Cortex of kidney (tissue), 1 donor: Measurements from ENCODE around the gene RNF13.
"Not testable (repeated sequence)": the region's sequence is repeated elsewhere in the genome, so short reads cannot be mapped to it uniquely, and the experiment has no call there.

Source experiments
- DNase-seq: peaks from one replicate; lab custom pipeline; 2025; lab: John Stamatoyannopoulos, UW

RNF13 gene

DNA sequence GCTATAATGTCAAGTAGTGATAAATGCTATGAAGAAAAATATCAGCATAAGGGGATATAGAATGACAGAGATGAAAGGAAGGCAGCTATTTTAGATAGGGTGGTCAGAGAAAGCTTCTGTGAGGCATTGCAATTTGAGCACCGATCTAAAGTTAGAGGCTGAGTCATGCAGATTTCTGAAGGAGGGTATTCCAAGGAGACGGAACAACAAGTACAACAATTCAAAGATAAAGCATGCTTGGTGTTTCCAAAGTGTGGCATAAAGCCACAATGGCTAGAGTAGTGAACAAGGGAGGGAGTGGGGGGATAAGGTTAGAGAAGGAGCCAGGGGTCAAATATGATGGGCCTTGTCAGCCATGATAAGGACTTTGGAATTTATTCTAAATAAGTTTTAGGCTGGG lies 85.8 kb downstream of the RNF13 start:
- no peak for DNase-seq

- no peak for DNase-seq
These were observed 87.3 kb downstream of the RNF13 start for GRCh38 chr3:149900322-149900721.

GRCh38 chr3:149901770-149902169 lies 88.8 kb downstream of the RNF13 start:
- no peak for DNase-seq

- no peak for DNase-seq
These were observed 89.6 kb downstream of the RNF13 start for GRCh38 chr3:149902498-149903139.

GRCh38 chr3:149906036-149906435 lies 93.0 kb downstream of the RNF13 start:
- DNase-seq, result no peak

DNA sequence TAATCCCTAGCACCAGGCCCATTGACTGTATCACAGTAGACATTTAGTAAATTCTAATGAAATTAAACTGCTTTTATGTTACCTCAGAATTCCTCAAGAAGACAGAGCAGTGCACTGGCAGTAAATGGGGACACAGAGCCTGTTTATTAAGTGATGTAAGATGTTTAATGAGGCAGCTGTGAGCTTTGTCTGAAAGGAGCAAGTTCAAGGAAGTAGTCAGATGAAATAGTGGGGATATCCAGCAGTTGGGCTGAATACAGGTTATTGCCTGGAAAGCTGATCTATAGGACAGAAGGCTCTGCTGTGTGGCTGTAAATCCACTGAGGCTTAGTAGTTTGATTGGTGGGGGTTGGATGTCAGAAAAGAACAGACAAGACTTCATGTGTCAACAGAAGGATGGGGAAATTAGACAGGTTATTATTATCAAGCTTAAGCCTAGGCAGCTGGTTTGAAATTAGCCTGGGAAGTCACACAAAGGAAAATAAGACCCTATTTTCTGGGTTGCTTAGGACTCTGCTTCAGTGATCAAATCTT lies 95.5 kb downstream of the RNF13 start:
- no peak for DNase-seq

- DNase-seq, result no peak
These were observed 96.9 kb downstream of the RNF13 start for GRCh38 chr3:149909923-149910322.

GRCh38 chr3:149917124-149917667 lies 104.2 kb downstream of the RNF13 start:
- no peak for DNase-seq

DNA sequence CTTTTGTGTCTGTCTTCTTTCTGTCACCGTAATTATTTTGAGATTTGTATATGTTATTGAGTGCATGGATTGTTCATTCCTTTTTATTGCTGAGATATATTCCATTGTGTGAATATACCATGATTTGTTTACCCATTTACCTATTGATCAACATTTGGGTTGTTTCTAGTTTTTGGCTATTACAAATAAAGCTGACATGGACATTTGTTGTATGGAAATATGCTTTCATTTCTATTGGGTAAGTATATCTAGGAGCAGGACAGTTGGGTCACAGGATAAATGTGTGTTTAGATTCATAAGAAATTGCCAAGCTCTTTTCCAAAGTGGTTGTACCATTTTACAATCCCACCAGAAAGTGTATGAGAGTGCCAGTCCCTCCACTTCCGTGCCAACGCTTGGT lies 106.5 kb downstream of the RNF13 start:
- no peak for DNase-seq

DNA sequence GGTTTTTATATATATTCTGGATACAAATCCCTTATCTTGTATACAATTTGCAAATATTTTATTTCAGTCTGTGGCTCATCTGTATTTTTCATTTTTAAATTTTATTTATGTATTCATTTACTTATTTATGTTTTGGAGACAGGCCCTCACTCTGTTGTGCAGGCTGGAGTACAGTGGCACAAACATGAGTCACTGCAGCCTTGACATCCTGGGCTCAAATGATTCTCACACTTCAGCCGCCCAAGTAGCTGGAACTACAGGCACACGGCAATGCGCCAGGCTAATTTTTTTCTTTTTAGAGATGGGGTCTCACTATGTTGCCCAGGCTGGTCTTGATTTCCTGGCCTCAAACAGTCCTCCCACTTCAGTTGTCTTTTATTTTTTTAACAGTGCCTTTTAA lies 107.1 kb downstream of the RNF13 start:
- no peak for DNase-seq

DNA sequence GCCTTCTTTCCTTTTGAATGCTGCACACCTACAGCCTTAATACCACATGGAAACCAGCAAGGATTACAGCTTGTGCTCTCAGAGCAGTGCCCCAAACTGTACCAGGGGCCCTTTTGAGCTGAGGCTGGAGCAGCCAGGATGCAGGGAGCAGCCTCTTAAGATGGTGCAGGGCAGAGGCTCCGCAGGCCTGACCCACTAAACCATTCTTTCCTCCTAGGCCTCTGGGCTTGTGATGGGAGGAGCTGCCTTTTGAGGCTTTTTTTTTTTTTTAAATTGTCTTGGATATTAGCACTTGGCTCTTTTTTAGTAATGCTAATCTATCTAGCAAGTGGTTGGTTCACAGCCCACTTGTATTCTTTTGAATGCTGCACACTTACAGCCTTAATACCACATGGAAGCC lies 120.0 kb downstream of the RNF13 start:
- no peak for DNase-seq

GRCh38 chr3:149933858-149934257 lies 120.8 kb downstream of the RNF13 start:
- no peak for DNase-seq

- no peak for DNase-seq
These were observed 121.5 kb downstream of the RNF13 start for GRCh38 chr3:149934524-149934923.

GRCh38 chr3:149936812-149937230 lies 123.8 kb downstream of the RNF13 start:
- DNase-seq, result no peak

DNA sequence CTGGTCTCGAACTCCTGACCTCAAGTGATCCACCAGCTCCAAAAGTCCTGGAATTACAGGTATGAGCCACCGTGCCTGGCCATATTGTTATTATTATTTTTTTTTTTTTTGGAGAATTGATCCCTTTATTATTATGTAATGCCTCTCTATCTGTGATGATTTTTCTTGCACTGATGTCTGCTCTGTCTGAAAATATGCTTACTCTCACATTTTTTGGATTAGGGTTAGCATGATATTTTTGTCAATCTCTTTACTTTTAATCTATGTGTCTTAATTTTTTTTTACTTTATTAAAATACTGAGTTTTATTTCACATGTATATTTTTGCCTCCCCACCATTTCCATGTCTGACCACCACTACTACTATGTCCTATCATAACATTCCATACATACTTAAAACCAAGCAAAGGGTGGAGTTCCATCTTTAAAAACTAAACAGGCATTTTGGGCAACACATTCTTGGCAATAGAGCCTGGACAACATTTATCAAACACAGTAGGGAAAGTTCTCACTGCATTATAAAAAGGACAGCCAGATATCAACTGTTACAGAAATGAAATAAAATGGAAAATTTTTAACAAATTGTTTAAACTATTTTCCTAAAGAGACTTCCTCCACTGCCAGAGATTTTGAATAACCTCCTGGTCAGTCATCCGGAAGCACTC lies 125.5 kb downstream of the RNF13 start:
- not testable (repeated sequence) for DNase-seq

GRCh38 chr3:149941186-149941585 lies 128.2 kb downstream of the RNF13 start:
- no peak for DNase-seq

DNA sequence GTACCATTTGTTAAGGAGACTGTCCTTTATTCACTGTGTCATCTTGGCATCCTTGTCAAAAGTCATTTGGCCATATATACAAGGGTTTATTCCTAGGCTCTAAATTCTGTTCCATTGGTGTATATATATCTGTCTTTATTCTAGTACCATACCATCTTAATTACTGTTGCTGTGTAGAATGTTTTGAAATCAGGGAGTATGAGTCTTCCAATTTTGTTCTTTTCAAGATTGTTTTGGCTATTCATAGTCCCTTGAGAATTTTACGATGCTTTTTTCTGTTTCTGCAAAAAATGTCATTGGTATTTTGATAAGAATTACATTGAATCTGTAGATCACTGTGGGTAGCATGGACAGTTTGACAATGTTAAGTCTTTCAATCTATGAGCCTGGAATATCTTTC lies 128.9 kb downstream of the RNF13 start:
- DNase-seq, result no peak

- DNase-seq, result no peak
These were observed 129.4 kb downstream of the RNF13 start for GRCh38 chr3:149942409-149942808.

DNA sequence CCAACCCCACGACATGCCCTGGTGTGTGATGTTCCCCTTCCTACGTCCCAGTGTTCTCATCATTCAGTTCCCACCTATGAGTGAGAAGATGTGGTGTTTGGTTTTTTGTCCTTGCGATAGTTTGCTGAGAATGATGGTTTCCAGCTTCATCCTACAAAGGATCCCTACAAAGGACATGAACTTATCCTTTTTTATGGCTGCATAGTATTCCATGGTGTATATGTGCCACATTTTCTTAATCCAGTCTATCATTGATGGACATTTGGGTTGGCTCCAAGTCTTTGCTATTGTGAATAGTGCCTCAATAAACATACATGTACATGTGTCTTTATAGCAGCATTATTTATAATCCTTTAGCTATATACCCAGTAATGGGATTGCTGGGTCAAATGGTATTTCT lies 131.0 kb downstream of the RNF13 start:
- DNase-seq, result not testable (repeated sequence)

DNA sequence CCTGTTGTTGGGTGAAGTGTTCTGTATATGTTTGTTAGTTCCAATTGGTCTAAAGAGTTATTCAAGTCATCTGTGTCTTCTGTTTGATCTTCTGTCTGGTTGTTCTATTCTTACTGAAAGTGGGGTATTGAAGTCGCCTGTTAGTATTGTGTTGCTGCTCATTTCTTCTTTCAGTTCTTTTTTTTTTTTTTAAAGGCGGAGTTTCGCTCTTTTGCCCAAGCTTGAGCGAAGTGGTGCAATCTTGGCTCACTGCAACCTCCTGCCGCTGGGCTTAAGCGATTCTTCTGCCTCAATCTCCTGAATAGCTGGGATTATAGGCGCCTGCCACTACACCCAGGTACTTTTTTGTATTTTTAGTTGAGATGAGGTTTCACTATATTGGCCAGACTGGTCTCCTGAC lies 134.2 kb downstream of the RNF13 start:
- no peak for DNase-seq

GRCh38 chr3:149949181-149949580 lies 136.2 kb downstream of the RNF13 start:
- DNase-seq, result no peak

- no peak for DNase-seq
These were observed 141.8 kb downstream of the RNF13 start for GRCh38 chr3:149954812-149955211.

DNA sequence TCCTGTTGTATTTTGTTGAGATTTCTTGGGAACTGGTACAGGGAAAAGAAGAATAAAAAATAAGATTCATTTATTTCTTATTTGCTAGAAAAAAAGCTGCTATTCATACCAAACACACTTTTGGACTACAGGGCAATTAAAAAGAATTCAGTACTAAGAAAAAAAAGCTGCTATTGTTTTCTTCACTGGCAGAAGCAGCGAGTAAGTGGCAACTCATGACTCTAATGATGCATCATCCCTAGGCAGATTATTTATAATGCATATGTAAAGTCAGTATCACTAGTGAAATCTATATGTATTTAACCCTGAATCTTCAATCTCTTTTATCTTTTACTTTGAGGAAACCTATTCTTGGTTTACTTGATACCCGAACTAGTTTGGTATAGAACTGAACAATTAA lies 142.4 kb downstream of the RNF13 start:
- no peak for DNase-seq
